GM21529 (cell line): ENCODE results near the gene GP9.

ENCODE experiments used
- ATAC-seq: cut with Tn5 transposase; IDR thresholded peaks from one replicate; pipeline ENCODE4 v1.9.1; 2021; ENCODE audit not compliant: unreplicated experiment

GP9 gene

DNA sequence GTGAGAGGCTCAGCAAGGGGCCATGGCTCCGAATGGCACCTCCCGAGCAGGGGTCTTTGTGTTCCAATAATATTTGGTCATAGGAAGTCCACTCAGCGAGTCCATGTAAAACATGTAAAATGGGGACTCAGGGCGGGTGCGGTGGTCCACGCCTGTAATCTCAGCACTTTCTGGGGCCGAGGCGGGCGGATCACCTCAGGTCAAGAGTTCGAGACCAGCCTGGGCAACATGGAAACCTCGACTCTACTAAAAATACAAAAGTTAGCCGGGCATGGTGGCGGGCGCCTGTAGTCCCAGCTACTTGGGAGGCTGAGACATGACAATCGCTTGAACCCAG, 33.1 kb upstream of the GP9 start:
- no peak for ATAC-seq

DNA sequence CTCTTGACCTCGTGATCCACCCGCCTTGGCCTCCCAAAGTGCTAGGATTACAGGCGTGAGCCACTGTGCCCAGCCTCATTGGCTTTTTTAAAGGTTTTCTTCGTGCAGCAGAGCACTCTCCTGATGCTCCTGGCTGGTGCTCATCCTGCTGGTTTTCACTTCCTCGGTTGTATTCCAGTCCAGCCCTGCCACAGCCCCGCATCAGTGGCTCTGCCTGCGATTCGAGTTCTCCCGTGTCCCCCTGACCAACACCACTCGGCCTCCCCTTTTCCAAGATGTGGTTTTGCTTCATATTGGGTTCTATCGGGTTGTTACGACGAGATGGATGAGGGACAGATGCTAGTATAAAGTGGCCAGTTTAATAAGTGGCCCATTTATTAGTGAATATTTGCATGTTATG, 31.7 kb upstream of the GP9 start:
- ATAC-seq = no peak

DNA sequence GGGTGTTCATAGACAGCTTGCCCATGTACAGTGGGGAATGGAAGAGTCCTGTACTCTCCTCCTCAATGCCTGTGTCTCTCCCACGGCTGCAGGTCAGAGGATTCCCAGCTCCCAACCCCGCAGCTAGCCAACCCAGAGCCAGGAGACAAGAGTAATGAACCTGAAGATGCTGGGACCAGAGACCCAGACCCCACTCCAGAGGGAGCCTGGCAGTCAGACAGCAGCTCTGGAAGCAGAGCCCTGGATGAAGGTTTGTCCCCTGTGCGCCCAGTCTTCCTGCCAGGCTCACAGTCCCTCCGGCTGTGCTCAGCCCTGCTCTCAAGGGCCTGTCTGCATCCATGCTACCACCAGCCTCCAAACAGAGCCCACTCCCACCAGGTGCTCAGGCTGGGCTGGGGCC, 30.0 kb upstream of the GP9 start:
- no peak for ATAC-seq

DNA sequence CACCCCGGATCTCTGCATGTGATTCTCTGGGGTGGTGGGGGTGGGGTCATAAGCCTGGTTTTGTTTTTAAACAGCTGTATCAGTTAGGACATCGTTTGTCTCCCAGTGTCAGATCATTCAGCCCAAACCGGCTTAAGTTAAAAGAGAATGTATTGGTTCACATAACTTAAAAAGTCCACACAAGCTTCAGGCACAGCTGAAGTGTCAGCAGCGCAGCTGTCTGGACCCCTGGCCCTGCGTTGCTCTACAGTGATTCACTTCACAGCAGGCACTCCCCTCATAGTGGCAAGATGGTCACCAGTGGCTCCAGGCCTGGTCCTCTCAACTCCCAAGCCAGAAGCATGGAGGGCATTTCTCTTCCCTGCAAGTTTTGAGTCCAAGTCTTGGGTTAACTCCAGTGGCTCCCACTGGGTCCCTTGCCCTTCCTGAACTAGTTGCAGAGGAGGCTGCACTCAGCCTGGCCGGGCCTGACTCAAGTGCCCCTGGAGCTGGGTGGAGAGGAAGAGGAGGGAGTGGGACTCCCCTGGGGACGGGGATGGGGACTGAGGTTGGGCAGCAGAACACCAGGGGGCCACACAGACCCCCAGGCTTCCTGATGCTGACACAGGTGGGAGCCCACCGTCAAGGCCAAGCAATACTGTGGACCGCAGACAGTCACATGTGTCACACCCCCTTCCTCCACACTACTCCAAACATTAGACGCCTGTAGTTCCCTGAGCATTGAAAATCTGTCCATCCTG, 28.9 kb upstream of the GP9 start:
- ATAC-seq = no peak

DNA sequence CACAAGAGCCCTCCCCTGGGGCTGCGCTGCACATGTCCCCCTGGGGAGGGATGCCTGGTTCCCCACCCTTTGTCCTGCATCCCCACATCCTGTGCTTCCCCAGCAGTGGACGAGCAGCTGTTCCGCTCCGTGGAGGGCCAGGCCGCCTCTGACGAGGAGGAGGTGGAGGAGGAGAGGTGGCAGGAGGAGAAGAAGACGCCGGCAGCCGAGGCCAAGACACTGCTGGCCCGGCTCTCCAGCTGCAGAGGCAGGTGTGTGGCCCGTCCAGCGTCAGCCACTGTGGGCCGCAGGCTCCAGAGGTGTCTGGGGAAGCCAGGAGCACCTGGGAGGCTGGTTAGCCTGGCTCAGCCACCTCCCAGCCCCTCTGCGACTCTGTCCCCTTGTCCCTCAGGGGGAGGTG, 27.9 kb upstream of the GP9 start:
- ATAC-seq = no peak

DNA sequence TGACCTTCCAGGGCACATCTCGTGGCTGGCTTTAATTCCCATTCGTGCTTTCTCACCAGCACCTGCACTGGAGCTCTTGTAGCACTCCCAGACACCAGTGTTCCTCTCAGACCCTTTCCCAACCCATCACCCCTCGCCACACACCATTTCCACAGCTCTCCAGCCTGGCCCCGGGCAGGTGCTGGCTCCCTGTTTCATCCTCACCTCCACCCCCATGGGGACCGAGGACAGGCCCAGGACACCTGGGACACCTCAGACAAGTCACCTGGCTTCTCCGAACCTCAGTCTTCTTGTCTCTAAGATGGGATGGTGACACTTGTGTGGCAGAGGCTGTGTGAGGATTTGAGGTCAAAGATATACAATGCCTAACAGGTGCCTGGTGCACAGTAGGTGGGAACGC, 27.4 kb upstream of the GP9 start:
- no peak for ATAC-seq

DNA sequence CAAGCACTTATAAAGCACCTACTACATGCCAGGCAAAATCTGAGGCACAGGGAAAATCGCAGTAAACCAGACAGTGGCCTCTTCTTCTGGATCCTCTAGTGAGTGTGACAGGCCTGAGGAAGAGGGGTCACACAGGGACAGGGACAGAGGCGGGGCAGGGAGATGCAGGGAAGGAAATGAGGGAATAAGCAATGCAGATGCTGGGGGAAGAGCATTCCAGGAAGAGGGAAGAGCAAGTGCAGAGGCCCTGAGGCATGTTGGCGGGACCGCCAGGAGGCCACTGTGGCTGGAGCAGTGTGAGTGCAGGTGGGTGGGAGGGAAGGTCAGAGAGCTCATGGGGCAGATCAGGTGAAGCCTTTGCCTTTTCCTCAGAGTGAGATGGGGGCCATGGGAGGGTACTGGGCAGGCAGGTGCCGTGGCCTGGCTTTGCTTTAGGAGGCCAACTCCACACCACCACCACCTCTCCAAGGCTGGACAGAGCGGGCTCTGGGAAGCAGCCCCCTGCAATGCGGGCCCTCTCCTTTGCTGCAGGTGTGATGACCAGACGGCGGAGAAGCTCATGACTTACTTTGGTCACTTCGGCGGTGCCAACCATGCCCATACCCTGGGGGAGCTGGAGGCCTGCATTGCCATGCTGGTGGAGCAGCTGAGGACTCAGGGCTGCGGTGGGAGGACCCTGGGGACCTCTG, 26.8 kb upstream of the GP9 start:
- ATAC-seq = no peak

DNA sequence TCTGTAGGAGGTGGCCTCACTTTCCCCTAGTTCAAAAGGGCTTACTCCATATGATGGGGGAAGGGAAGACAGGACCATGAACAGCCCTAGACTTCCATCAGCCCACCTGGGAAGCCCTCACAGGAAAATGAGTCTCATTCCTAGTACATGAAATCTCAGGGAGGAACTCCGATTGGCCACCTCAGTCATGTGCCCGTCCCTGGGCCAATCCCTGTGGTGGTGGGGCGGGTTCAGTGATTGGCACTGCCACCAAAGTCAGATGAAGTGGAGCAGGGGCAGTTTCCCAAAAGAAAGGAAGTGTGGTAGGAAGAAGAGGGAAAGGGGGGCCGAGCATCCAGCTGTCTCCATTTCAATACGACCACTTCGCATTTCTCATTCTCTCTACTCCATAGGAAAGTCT, 25.9 kb upstream of the GP9 start:
- no peak for ATAC-seq

DNA sequence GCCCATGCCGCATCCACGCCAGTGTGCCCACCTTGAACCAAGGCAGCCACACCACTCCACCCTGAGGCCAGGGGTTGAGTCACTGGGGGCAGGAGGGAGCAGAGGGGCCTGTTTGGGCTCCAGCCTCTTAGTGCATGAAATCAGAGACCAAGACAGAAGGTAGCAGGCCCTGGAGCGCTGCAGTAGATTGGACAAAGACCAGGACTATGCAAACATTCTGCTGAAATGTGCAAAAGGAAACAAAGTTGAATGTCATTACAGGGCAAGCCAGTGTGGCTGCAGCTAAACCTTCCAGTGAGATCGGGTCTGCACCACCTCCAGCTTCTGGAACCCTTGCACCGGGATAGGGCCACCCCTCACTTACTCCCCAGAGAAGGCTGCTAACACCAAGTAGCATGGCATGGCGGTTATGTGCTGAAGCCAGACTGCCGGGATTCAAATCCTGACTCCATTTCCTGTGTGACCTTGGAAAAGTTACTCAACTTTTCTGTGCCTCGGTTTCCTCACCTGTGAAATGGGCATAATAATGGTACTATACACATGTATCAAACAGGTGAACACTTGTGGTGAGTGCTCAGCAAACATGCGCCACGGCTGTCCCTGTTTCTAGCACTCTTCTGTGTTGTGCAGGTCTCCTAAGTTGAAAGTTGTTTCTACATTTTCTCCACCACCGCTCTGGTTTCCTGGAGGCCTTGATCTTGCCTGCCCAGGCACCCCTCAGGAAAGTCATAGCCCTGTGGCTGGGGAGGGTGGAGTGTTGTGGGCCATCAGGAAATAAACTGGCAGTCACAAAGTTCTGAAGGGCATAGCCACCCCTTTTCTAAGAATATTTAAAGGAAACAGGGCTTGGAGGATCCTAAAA, 25.0 kb upstream of the GP9 start:
- no peak for ATAC-seq

DNA sequence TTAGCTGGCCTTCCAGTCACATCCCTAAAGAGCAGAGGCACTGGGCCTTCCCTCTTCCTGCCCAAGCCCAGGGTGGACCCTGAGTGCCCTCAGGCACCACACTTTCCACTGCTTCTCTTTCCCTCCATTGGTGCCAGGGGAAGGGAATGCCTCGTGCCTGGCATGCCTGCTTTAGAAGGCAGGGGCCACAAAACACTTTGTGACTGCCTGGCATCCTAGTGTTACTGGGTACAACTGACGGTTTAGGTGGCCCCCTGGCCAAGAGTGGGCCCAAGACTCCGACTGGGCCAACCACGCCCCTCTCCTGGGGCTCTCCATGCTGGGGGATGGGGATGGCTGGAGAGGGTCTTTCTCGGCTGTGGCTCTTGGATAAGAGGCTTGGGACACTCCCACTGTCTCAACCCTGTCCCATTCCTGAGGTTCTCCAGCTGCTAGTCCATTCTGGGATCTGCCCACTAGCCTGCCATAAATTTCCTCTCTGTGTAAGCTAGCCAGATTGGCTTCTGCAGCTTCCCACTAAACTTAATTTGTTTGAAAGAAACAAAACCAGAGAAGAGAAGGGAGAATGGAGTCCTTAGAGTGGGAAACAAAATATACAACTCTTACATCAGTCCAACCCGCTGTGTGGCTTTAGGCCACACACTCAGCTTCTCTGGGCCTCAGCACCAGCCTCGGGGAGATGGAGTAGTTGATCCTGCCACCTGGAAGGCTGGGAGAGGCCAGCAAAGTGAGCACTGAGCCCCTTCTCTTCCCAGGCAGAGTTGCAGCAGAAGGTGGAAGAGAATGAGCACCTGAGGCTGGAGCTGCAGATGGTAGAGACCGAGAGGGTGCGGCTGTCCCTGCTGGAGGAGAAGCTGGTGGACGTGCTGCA, 24.1 kb upstream of the GP9 start:
- ATAC-seq = no peak

DNA sequence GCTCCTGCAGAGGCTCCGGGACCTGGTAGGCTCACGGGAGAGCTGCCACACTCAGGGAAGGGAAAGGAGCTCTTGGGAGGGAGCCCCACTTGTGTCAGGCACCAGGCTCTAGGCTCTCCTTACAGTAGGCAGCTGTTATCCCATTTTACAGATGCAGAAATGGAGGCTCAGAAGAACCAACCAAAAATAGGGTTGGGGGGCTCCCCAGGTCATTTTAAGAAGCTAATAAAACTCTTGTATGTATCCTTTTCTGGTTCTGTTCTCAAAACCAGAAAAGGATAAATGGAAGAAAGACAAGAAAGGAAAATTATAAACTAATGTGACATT, 23.5 kb upstream of the GP9 start:
- ATAC-seq = no peak

DNA sequence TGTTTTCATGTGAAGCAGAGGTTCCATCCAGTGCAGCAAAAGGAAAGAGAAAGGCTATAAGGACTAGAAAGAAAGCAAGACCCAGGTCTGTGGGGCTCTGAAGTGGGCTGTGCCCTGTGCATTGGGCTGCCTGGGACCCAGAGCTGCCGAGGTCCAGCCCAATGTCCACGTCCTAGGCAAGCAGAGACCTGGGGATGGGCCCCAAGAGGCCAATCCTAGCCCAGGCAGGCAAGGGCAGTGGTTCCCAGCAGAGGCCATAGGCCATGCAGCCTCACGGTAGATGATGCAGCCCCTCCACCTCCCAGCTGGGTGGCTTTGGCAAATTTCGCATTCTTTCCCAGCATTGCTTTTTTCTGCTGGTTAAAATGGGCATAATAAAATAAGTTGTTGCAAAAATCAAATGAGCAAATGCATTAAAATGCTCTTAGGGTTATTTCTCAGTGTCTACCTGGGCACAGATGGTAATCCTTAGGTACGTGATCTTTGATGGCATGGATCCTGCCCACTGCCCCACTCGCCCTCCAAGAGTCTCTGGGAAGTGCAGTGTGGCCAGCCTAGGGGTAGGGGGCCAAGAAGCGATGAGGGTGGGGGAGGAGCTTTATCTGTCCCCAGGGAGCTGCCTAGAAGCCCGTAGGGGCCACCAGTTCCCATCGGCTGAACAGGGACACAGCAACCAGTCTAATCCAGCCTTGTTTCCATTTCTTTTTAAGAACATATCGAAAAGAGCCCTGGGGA, 22.3 kb upstream of the GP9 start:
- ATAC-seq = no peak

DNA sequence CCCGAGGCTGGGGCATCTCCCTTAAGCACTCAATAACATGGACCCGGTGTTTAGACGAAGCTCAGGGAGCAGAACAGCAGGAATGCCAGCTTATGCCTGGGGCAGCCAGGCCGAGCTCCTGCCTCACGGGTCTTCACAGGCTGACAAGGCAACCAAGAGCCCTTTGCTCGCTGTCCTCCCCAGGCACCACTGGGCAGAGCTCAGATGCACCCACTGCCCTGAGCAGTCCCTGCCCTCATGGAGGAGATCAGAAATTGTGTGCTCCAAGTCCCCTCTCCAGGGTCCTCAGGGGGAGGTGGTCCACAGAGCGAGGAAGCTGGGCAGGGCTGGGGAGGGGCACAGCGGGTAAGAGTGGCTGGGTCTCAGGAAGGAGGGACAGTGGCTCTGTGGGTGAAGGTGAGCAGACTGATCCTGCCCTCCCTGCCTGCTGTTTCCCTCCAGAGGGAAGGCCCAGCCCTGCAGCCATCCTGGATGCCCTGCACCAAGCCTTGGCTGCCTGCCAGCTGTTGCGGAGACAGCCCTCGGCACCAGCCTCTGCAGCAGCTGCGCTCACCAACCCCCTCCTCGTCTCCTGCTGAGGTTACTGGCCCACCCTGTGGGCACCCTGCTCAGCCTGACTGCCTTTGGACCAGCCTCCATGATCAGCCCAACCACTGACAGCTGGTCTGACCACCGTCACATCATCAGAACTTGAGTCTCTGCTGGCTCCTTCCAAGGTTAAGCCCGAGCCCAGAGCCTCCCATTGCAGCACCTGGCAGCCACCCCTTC, 21.1 kb upstream of the GP9 start:
- ATAC-seq = no peak

DNA sequence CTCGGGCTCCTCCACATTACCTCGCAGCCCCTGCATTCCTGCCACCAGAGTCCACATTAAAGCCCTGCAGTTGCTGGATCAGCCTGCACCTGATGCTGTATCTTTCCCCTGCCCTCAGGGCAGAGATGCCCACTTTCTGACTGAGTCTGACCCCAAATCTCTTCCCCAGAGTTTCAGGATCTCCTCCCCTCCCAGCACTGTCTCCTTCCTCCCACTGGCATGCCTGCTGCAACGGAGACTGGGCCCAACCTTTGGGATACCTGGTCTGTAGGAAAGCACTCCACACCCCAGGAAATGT, 20.6 kb upstream of the GP9 start:
- ATAC-seq = no peak

DNA sequence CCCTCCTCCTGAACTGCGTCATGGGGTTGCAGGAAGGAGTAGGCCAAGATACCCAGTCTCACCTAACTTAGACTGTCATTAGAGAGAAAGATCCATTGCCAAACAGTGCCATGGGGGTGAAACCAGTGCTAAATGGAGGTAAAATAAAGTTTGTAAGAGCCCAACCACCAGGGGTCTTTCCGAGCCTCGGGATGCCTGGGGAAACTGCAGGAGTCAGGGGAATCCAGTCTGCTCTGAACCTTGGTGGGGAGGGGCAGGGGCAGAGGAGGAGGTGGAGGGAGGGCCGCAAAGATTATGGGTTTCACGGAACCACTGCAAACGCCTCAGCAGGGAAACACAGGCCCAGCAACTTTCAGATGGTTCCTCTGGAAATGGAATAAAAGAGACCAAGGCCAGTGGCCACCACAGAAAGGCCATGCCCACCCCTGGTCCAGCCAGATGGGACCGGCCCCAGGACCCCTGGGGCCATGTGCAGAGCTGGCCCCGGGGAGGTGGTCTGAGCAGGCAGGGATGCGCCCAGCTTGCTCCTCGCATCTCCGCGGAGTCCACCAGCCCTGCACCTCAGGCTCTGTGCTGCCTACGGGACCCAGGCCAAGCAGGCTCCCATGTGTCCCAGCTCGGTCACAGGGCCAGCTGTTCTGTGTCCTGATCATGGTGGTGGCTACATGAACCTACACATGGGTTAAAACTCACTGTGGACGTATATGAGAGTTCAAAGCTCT, 19.8 kb upstream of the GP9 start:
- no peak for ATAC-seq

DNA sequence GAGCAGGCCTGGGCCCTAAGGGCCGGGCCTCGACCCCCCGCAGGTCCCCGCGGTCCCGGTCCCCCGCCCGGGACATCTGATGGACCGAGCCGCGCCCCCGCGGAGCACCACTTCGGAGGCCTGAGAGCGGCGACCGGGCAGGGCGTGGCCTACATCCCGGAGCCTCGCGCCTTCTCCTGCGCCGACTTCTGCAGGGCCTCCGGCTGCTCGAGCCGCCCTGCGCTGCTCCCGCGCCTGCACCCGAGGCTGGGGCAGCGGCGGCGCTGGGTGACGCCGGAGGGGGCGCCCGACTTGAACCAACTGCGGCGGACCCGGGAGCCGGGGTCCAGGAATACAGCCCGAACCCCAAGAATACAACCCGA, 14.9 kb upstream of the GP9 start:
- ATAC-seq = no peak

DNA sequence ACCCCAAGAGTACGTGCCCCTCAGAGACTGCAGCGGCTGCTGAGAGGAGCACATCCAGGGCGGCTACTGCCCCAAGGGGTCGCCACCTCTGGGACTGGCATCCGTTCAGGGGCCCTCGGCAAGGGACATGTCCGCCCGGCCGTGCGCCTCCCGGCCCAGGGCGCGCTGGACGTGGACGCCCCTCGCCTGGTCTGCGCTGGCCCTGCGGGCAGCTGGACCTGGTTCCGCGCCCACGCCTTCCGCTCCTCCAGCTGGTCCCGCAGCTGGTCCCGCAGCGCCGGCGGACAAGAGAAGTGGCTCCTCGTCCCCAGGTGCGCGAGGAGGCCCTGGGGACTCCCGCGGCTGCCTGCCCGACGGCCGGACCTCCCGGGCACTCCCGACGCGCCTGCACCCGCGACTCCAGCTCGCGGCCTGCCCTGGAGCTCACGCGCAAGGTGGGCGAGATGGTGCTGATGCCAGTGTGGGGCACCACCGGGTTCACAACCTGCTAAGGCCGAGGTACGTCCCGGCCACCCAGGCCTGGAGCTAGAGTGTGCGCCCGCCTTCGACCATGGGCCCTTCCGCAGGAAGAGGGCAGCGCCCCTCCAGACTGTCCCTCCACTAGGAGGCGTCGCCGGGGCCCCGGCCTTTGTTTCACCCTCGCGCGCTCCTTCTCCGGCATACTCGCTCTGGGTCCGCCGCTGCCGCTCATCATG, 14.4 kb upstream of the GP9 start:
- ATAC-seq = no peak

DNA sequence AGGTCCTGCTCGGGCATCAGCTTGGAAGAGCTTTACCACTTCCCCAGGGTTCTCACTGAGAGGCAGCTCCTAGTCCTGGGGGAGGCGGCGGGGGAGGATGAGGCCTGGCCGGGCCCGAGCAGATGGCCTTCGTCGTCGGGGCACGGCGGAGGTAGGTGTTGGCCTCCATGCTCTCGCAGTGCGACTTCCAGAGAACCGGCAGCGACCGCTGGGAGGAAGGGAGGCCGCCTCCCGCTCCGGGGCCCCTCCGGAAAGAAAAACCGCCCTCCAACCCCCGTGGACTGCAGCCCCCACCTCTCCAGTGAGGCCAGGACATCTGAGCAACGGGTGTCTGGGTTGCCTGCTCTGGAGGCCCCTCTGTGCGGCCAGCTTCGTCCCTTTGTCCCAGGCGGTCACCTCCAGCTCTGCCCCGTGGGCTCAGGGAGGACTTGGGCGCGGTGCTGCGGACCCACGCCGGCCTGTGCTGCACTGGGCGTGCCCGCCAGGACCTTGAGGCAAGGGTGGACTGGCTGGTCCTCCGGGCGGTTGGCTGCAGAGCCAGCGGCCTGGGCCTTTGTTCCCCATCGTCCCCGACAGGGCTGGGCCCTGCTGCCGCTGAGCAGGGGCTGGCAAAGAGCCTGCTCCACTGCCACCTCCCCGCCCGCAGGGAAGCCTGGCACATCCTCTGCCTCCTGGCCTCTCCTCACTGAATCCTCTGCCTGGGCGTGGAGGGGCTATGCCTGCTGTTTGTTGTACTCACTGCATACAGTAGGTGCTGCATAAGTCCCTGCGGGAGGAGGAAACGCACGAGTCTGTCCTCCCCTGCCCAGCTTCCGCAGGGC, 13.6 kb upstream of the GP9 start:
- ATAC-seq = no peak
